Lower leg skin (tissue), 4 donors: Measurements from ENCODE around the gene VPS25. TPM values are rescaled to one million over a fixed set of nuclear protein-coding genes. Genes with fewer than 3 reads are reported as not detected.

Source experiments
- DNase-seq, 2 donors: peaks; one replicate each; pipeline ENCODE4 v3.0.0-alpha.2; 2019; ENCODE audit warnings: low spot score in 2 of 2
- H3K4me3 ChIP-seq: fragments of 200-600 bp; sonication (generic); 2 replicates; pipeline ENCODE4 v1.5.1; 2017; ENCODE audit warnings: mild to moderate bottlenecking, low read depth; ENCODE audit not compliant: poor library complexity, severe bottlenecking
- POLR2A ChIP-seq, 2 donors: fragments of 450-650 bp; IDR thresholded peaks; one replicate each; pipeline ENCODE4 v1.6.1; 2016 to 2017; ENCODE audit warnings: antibody characterized with exemption in 2 of 2, mild to moderate bottlenecking in 1 of 2, moderate library complexity in 1 of 2
- WGBS, 2 donors: methylation state at CpG; one replicate each; pipeline ENCODE4 v1.1.5; 2018; 5-methylcytosine and 5-hydroxymethylcytosine counted together
- intact Hi-C: fragments of 100-400 bp; cut with DNase I; formaldehyde crosslinking; loops from one replicate; pipeline ENCODE4 v1.15.0; 2023; ENCODE audit warnings: low total_unique reads
- total RNA-seq, 4 donors: library from RNA; depleted of rRNA; stranded (reverse); fragments of >200 nt; gene quantifications; one replicate each; pipeline ENCODE4 v1.1.0, GENCODE V29; 2016
- TF ChIP-seq, protein P1 (sequence below), 3 donors: fragments of 450-650 bp; IDR thresholded peaks; one replicate each; pipeline ENCODE4 v1.5.1; 2016; ENCODE audit warnings: antibody characterized with exemption in 3 of 3, mild to moderate bottlenecking in 3 of 3, moderate library complexity in 2 of 3

The VPS25 gene
- total RNA-seq, 4 donors from 2014 or later: 39.2 to 79.8 (median 61.0) TPM

DNA sequence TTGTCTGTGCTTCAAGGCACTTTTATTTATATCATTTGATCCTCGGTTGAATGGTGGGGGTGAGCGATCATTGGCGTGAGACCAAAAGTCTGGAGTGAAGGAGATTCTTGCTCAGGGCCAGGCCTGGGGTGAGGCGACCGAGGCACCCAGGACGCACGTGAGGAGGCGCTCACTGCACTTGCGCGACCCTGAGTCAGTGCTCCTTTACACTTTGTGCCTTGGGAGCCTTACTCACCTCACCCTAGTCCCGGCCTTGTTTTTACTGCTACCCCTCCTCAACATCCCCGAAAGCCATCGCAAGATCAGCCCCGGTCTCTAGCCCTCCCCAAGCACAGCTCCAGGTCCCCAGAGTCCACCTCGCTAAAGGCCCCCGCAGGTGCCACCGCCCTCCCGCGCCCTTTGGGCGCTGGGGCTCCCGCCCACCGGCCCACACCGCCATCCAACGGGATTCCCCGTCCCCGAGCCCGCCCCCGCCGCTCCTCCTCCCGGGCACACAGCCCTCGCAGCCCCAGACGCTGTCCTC is 28.9 kb upstream of the VPS25 start:
- DNase-seq: peak; percentile 68 to 95
- 0 to 1% methylated on average over 32 of the region's 32 CpGs for WGBS, 2 donors
- TF ChIP-seq POLR2A (IDR thresholded peaks at IDR 0.05): no peak
- TF ChIP-seq, protein P1, sequence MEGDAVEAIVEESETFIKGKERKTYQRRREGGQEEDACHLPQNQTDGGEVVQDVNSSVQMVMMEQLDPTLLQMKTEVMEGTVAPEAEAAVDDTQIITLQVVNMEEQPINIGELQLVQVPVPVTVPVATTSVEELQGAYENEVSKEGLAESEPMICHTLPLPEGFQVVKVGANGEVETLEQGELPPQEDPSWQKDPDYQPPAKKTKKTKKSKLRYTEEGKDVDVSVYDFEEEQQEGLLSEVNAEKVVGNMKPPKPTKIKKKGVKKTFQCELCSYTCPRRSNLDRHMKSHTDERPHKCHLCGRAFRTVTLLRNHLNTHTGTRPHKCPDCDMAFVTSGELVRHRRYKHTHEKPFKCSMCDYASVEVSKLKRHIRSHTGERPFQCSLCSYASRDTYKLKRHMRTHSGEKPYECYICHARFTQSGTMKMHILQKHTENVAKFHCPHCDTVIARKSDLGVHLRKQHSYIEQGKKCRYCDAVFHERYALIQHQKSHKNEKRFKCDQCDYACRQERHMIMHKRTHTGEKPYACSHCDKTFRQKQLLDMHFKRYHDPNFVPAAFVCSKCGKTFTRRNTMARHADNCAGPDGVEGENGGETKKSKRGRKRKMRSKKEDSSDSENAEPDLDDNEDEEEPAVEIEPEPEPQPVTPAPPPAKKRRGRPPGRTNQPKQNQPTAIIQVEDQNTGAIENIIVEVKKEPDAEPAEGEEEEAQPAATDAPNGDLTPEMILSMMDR (IDR thresholded peaks at IDR 0.05): no peak
- peak overlapping the region; percentile 60 for H3K4me3 ChIP-seq
- intact Hi-C loops: no loop called here

DNA sequence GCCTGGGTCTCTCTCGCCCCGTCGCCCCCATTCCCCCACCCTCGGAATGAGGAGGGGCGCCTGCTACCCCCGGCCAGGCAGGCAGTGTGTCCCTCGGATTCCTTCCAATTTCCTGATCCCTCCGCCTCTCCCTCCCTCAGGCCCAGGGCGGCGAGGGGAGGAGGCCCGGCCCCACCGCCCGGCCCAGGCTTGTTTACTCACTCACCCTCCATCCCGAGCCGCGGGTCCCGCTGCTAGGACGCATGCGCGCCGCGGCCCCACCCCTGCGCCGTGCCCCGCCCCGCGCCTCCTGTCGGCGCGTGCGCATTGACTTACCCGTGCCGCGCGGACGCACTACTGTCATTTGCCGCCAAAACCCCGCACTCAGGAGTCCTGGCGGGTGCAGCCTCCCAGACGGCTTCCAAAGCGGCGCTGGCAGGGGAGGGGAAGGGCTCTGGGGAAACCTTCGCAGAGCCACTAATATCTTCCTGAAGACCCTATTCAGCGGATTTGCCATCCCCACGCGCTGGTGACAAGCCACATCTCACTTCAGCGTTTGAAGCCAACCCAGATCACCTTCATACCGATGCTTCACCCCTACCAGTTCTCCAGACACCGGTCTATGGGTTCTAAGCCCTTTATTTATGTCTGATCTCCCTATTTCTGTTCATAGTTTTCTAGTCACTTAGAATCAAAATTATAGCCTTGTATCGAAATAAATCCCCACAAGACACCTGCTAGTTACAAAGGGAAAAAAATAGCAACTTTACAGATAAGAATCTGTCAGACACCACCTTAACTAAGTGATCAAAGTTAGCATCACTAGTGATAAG is 28.2 kb upstream of the VPS25 start, which contains the start of gene EZH1:
Gene EZH1 (minus strand): TSS at position 235 of the 812 bp plus-strand sequence. CDS start 16,099 bp downstream, outside the sequence.
- TF ChIP-seq, protein P1 (IDR thresholded peaks at IDR 0.05): no peak
- peak in 1 of 2 donors; percentile 45 for TF ChIP-seq POLR2A (IDR thresholded peaks at IDR 0.05)
- peak within 1 kb of the TSS; percentile 60 for H3K4me3 ChIP-seq
- intact Hi-C loops: no loop called here
- DNase-seq: peak; percentile 77 to 97
- 8 to 9% methylated on average over 28 to 31 of the region's 50 CpGs for WGBS, 2 donors

DNA sequence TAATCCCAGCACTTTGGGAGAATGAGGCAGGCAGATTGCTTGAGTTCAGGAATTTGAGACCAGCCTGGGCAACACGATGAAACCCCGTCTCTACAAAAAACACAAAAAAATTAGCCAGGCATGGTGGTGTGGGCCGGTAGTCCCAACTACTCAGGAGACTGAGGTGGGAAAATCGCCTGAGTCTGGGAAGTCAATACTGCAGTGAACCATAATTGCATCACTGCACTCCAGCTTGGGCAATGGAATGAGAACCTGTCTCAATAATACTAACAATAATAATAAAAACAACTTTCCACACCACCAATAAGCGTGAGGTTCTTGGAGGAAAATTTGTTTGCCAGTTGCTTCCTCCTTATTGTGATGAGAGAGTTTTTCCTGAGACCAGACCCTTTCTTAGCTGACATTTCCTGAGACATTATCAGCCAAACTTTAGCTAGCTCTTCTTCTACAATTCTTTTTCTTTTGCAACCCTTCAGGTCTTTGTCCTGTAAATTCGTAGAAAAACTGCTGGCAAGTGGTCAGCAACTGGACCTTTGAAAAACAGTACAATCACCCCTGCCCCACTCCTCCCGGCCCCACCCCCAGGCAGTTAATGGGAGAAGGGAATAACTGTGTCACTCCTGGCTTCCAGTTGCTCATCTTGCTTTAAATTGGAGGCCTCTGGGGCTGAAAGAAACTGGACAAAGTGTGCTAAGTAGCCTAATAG is 24.9 kb upstream of the VPS25 start:
- peak in 1 of 2 donors; percentile 55 for DNase-seq
- H3K4me3 ChIP-seq: no peak overlapping the region
- 54 to 61% methylated on average over 7 of the region's 7 CpGs for WGBS, 2 donors
- TF ChIP-seq, protein P1 (IDR thresholded peaks at IDR 0.05): no peak
- no peak for TF ChIP-seq POLR2A (IDR thresholded peaks at IDR 0.05)
- intact Hi-C loops: no loop called here

DNA sequence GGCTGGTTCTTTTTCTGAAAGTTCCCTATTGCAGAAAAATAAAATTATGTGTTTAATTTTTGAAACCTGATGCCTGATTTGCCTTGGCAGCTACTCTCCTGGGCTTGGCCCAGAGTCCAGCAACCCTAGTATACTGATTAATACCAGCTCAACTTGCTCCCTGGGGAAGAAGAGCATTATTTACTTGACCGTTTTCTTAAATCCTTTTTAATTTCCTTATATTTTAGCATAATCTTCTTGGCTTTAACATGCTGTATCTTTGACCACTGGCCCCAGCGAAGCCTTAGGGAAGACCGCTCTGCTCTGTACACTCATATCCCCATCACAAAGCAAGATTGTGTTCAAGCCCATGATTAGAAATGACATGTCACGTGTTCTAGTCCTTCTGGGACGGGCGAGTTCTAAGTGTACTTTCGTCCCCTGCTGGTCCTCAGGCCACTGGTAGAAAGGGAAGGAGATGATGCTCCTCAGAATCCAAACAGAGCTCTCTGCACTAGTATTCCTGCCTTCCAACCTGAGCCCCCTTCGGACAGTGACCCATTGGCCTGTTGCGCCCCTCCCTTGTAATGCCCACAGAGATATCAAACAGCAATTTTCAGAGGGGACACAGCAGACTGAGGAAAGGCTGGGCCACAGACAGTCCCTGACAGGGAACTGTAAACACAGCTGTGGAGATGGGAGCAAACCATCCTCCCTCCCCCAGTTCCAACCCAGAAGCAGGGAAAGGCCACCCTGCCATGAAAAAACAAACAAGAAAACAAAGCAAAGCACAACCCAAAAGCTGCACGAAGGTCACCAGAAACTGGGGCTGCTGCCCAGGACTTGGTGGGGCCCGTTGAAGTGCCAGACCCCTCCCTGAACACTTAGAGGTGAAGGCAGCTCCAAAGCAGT is 24.1 kb upstream of the VPS25 start:
- no peak overlapping the region for H3K4me3 ChIP-seq
- TF ChIP-seq, protein P1 (IDR thresholded peaks at IDR 0.05): no peak
- no peak for TF ChIP-seq POLR2A (IDR thresholded peaks at IDR 0.05)
- DNase-seq: no peak
- WGBS, 2 donors: 63 to 69% methylated on average over 11 of the region's 11 CpGs
- intact Hi-C loops: no loop called here

DNA sequence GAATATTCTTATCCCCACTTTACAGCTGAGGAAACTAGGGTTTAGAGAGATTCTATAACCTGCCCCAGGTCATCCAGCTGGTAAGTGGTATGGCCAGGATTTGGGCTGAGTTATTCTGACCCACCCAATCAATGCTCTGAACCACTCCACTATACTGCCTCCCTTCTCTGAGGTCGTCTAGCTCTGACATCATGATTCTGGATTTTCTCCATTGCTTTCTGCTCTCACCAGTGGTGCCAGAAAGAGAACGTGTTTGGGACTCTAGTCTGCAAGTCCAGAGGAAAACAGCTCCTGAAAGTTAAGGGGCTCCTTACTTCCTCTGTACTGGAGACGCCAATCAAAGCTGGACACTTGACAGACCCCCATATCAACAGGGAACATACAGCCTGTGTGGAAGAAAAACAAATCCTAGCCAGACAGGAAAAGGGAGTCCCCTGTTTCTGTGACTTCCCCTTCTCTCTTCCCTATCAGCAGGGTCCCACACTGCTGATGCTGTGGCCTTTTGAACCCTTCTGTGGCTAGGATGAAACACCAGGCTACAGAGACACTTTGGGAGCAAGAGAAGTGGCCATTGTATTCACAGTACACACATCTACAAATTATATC is 22.4 kb upstream of the VPS25 start:
- H3K4me3 ChIP-seq: no peak overlapping the region
- 30 to 37% methylated on average over 3 of the region's 3 CpGs for WGBS, 2 donors
- DNase-seq: no peak
- intact Hi-C loops: no loop called here
- TF ChIP-seq, protein P1 (IDR thresholded peaks at IDR 0.05): no peak
- TF ChIP-seq POLR2A (IDR thresholded peaks at IDR 0.05): no peak
